ENCODE data around the gene BCL7A. TPM values are rescaled to one million over a fixed set of nuclear protein-coding genes. Genes with fewer than 3 reads are reported as not detected.

The BCL7A gene
- total RNA-seq = 8.1 TPM

DNA sequence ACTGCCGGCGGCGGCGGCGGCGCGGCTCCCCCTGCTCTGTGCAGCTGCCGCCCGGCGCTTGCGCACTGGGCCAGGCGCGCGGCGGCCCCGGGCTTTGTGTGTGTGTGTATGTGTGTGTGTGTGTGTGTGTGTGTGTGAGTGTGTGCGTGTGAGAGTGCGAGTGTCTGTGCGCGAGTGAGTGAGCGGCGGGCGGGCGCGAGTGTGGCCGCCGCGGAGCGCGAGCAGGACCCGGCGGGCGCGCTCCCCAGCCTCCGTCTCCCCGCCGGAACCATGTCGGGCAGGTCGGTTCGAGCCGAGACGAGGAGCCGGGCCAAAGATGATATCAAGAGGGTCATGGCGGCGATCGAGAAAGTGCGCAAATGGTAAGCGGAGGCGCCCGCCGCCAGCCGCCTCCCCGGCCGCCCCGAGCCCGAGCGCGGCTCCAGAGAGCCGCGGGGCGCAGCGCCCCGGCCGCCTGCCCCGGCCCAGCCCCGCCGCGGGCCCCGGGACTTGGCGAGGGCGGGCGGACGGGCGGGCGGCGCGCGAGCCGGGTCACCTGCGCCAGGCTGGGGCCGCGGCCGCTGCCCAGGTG lies at the start of gene BCL7A:
Gene BCL7A (plus strand): TSS at position 63 of the 571 bp plus-strand sequence. CDS start 208 bp downstream, at position 271.
- no peaks in the 10 kb centered on the region for H3K9me3 ChIP-seq
- H3K27me3 ChIP-seq = no peaks in the 10 kb centered on the region
- DNase-seq (ENCODE audit: extremely low spot score in 2 of 2) = no peak
- peak within 1 kb of the TSS; percentile 89 for H3K27ac ChIP-seq
- H3K4me1 ChIP-seq = peaks cover 30% of the 10 kb centered on the region
- intact Hi-C loops (cut with DNase I) = loop anchor here (5.0 to 10.0 kb wide), 2 partner anchors 107 to 1185 kb away; partner anchors contain the start of gene CFAP251
- no peaks in the 10 kb centered on the region for H3K36me3 ChIP-seq
- TF ChIP-seq, protein P1, sequence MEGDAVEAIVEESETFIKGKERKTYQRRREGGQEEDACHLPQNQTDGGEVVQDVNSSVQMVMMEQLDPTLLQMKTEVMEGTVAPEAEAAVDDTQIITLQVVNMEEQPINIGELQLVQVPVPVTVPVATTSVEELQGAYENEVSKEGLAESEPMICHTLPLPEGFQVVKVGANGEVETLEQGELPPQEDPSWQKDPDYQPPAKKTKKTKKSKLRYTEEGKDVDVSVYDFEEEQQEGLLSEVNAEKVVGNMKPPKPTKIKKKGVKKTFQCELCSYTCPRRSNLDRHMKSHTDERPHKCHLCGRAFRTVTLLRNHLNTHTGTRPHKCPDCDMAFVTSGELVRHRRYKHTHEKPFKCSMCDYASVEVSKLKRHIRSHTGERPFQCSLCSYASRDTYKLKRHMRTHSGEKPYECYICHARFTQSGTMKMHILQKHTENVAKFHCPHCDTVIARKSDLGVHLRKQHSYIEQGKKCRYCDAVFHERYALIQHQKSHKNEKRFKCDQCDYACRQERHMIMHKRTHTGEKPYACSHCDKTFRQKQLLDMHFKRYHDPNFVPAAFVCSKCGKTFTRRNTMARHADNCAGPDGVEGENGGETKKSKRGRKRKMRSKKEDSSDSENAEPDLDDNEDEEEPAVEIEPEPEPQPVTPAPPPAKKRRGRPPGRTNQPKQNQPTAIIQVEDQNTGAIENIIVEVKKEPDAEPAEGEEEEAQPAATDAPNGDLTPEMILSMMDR (IDR thresholded peaks at IDR 0.05) = no peak
- TF ChIP-seq POLR2A (IDR thresholded peaks at IDR 0.05) (peak in 1 of 2 donors; percentile 30), POLR2AphosphoS5 (IDR thresholded peaks at IDR 0.05; ENCODE audit: insufficient read depth in 1 of 2, low read depth in 1 of 2) (no peak)
- H3K4me3 ChIP-seq = peak within 1 kb of the TSS; percentile 70 to 87

DNA sequence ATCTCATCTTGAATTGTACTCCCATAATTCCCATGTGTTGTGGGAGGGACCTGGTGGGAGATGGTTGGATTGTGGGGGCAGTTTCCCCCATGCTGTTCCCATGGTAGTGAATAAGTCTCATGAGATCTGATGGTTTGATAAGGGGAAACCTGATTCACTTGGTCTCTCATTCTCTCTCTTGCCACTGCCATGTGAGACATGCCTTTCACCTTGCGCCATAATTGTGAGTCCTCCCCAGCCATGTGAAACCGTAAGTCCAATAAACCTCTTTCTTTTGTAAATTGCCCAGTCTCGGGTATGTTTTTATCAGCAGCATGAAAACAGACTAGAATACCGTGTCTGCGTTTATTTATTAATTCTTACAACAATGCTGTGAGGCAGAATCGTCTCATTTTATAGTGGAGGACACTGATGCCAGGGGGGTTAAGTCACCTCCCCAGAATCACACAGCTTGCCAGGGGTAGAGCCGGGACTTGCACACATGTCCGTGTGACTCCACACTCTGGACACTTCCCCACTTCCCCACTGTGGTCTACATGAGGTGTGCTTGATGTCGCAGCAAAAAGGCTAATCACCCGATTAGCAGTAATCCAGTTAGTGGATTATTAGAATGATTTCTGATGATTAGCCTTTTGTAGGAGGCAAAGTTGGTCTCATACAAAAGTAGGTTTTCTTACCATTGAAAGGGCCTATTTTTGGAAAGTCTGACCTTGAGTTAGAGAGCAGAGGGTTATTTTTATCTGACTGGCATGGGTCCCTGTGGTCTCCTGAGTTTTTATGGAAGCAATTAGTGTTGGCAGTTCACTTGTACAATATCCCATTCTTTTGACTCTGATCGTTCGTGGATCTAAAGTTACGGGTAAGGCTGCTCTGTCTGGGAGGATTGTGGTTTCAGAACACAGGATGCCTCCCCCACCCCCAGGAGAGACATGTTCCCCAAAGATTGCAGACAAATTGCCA lies 47.4 kb upstream of the BCL7A start:
- no peak for DNase-seq (ENCODE audit: extremely low spot score in 2 of 2)
- H3K27me3 ChIP-seq = no peaks in the 10 kb centered on the region
- H3K27ac ChIP-seq = no peak overlapping the region
- no peaks in the 10 kb centered on the region for H3K4me1 ChIP-seq
- intact Hi-C loops (cut with DNase I) = no loop called here
- TF ChIP-seq POLR2AphosphoS5 (IDR thresholded peaks at IDR 0.05; ENCODE audit: insufficient read depth in 1 of 2, low read depth in 1 of 2) (no peak), POLR2A (IDR thresholded peaks at IDR 0.05) (no peak)
- TF ChIP-seq, protein P1 (IDR thresholded peaks at IDR 0.05) = no peak
- H3K4me3 ChIP-seq = no peak overlapping the region
- no peaks in the 10 kb centered on the region for H3K36me3 ChIP-seq
- H3K9me3 ChIP-seq = no peaks in the 10 kb centered on the region

DNA sequence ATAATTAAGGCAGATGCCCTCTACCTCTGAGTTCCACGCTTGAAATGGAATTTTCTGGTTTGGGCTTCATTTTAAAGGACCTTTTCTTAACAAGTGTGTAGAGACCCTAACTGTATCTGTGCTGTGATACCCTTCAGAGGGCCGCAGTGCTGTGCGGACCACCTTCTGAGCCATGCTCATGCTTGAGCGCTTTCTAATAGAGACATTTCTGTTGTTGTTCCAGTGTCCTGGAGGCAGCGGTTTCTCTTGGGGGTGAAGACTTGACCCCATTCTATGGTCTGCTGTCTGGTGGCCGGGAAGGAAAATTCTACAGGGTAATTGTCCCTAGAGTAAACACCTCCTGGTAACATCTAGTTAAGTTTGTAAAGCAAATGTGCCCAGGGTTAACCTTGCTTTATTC lies 46.7 kb upstream of the BCL7A start:
- TF ChIP-seq, protein P1 (IDR thresholded peaks at IDR 0.05) = no peak
- no peak for TF ChIP-seq POLR2AphosphoS5 (IDR thresholded peaks at IDR 0.05; ENCODE audit: insufficient read depth in 1 of 2, low read depth in 1 of 2)
- no peak for TF ChIP-seq POLR2A (IDR thresholded peaks at IDR 0.05)
- intact Hi-C loops (cut with DNase I) = no loop called here

DNA sequence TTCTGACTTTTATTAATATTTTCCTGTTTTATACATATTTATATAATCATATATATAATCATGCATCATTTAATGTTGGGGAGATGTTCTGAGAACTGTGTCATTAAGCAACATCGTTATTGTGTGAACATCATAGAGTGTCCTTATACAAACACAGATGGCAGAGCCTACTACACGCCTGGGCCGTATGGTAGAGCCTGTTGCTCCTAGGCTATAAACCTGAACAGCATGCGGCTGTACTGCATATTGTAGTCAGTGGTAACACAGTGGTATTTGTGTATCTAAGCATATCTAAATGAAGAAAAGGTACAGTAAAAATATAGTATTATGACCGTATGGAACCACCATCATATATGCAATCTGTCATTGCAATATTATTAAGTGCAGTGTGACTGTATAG lies 44.7 kb upstream of the BCL7A start:
- H3K27ac ChIP-seq = no peak overlapping the region
- no peak for TF ChIP-seq POLR2A (IDR thresholded peaks at IDR 0.05)
- TF ChIP-seq POLR2AphosphoS5 (IDR thresholded peaks at IDR 0.05; ENCODE audit: insufficient read depth in 1 of 2, low read depth in 1 of 2) = no peak
- TF ChIP-seq, protein P1 (IDR thresholded peaks at IDR 0.05) = no peak
- H3K36me3 ChIP-seq = no peaks in the 10 kb centered on the region
- no peaks in the 10 kb centered on the region for H3K4me1 ChIP-seq
- no peak for DNase-seq (ENCODE audit: extremely low spot score in 2 of 2)
- no peaks in the 10 kb centered on the region for H3K27me3 ChIP-seq
- intact Hi-C loops (cut with DNase I) = no loop called here
- H3K9me3 ChIP-seq = no peaks in the 10 kb centered on the region
- no peak overlapping the region for H3K4me3 ChIP-seq

More for the DNA sequence above, 46.7 kb upstream of the BCL7A start:
- Histone ChIP-seq H3K27me3 (no peaks in the 10 kb centered on the region), H3K36me3 (no peaks in the 10 kb centered on the region), H3K9me3 (no peaks in the 10 kb centered on the region), H3K4me3 (no peak overlapping the region), H3K27ac (no peak overlapping the region), H3K4me1 (no peaks in the 10 kb centered on the region)
- DNase-seq (ENCODE audit: extremely low spot score in 2 of 2) = no peak
